HUES64 (cell line): Measurements from ENCODE around the gene TRMT1L.

Experiments
- H3K27ac ChIP-seq: 2 replicates; pipeline ENCODE4 v1.7.0; 2013; ENCODE audit warnings: low read depth, low read length, inconsistent platforms
- H3K27me3 ChIP-seq: 2 replicates; pipeline ENCODE4 v1.6.1; 2013; ENCODE audit warnings: mild to moderate bottlenecking, low read length; ENCODE audit not compliant: insufficient read depth
- H3K36me3 ChIP-seq: 2 replicates; pipeline ENCODE4 v1.6.1; 2013; ENCODE audit warnings: mild to moderate bottlenecking, low read length; ENCODE audit not compliant: insufficient read depth
- H3K4me1 ChIP-seq: 2 replicates; pipeline ENCODE4 v1.6.1; 2013; ENCODE audit warnings: mild to moderate bottlenecking, low read length, moderate library complexity; ENCODE audit not compliant: insufficient read depth
- H3K4me3 ChIP-seq: 2 replicates; pipeline ENCODE4 v1.5.1; 2013; ENCODE audit warnings: mild to moderate bottlenecking, low read length, moderate library complexity
- H3K9ac ChIP-seq: 2 replicates; pipeline ENCODE4 v1.6.1; 2013; ENCODE audit warnings: mild to moderate bottlenecking, low read depth, low read length
- H3K9me3 ChIP-seq: 2 replicates; pipeline ENCODE4 v1.6.1; 2013; ENCODE audit warnings: low read depth, low read length; ENCODE audit not compliant: insufficient read depth
- WGBS: fragments of 150-250, 120-280 bp; methylation state at CpG from one replicate; pipeline ENCODE4 v1.1.7; 2013; ENCODE audit warnings: missing lambda C conversion rate; 5-methylcytosine and 5-hydroxymethylcytosine counted together

TRMT1L gene

GRCh38 chr1:185156288-185156853 is 382 bp downstream of the TRMT1L start:
- Histone ChIP-seq H3K27ac (peak overlapping the region; percentile 96), H3K27me3 (no peaks in the 10 kb centered on the region), H3K36me3 (peaks cover 3% of the 10 kb centered on the region; the same call in 1 of the 2 replicates), H3K9me3 (no peaks in the 10 kb centered on the region), H3K4me1 (peaks cover 11% of the 10 kb centered on the region), H3K4me3 (peak overlapping the region; percentile 93), H3K9ac (peak overlapping the region; percentile 93)
- WGBS, result under 1% methylated on average over 30 of the region's 30 CpGs

- 24% methylated on average over 9 of the region's 11 CpGs for WGBS
- H3K4me1 ChIP-seq, result peaks cover 11% of the 10 kb centered on the region
- peak overlapping the region; percentile 96; the same call in 1 of the 2 replicates for H3K27ac ChIP-seq
Measured at GRCh38 chr1:185155600-185156287, 1.0 kb downstream of the TRMT1L start.

GRCh38 chr1:185154912-185155513 is 1.7 kb downstream of the TRMT1L start:
- H3K4me1 ChIP-seq, result peaks cover 11% of the 10 kb centered on the region
- no peaks in the 10 kb centered on the region for H3K27me3 ChIP-seq
- peak overlapping the region; percentile 93; the same call in 1 of the 2 replicates for H3K4me3 ChIP-seq
- H3K9ac ChIP-seq, result no peak overlapping the region
- H3K36me3 ChIP-seq, result peaks cover 13% of the 10 kb centered on the region
- no CpG with 5 or more reads among the region's 2 CpGs for WGBS
- no peaks in the 10 kb centered on the region for H3K9me3 ChIP-seq
- H3K27ac ChIP-seq, result no peak overlapping the region

More at GRCh38 chr1:185155600-185156287, 1.0 kb downstream of the TRMT1L start:
- no peaks in the 10 kb centered on the region for H3K9me3 ChIP-seq
- H3K36me3 ChIP-seq, result peaks cover 6% of the 10 kb centered on the region; the same call in 1 of the 2 replicates
- peak overlapping the region; percentile 93 for H3K4me3 ChIP-seq
- H3K9ac ChIP-seq, result peak overlapping the region; percentile 93
- H3K27me3 ChIP-seq, result no peaks in the 10 kb centered on the region

DNA sequence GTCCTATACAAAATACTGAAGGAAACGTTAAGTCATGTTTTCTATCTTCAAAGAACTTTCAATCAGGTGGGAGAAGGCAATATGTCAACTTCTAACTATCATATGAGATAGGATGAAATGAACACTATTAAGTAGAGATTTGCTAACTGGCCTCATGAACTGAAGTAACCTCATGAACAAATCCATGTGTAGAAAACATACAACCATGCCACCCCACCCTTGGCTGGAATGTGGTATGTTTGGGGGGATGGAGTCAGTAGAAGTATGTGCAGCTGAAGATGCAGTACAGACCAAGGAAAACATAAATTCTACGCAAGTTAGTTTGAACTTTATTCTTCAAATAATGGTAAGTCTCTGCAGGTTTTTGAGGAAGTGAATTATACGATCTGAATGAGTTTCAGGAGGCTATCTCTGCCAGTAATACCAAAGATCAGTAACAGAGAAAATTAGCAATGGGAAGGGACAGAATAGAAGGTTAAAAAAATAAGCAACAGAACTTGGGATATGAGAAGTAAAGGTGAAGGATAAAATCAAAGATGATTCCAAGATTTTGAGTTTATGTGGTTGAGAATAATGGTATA is 4.5 kb downstream of the TRMT1L start:
- no peaks in the 10 kb centered on the region for H3K9me3 ChIP-seq
- H3K27me3 ChIP-seq, result no peaks in the 10 kb centered on the region
- 95% methylated on average over 2 of the region's 3 CpGs for WGBS
- no peak overlapping the region for H3K27ac ChIP-seq
- H3K4me1 ChIP-seq, result peaks cover 5% of the 10 kb centered on the region
- peaks cover 41% of the 10 kb centered on the region for H3K36me3 ChIP-seq
- H3K9ac ChIP-seq, result no peak overlapping the region
- no peak overlapping the region for H3K4me3 ChIP-seq

DNA sequence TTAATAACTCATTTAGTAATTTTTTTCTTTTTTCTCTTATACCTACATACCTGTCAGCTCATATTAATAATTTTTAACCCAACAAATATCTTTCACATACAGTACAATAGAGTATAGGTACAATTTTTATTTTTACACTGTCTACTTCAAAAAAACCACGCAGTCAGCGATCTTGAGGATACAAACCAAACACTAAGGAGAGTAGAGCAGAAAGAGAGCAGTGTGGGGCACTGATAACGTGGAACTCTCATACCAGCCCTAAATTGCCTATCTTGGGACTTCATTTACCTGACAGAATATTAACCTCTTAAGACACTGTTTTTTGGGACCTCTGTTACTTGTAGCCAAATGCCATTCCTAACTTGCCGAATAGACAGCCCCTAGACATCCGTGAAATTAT is 5.5 kb downstream of the TRMT1L start:
- Histone ChIP-seq H3K4me1 (peaks cover 5% of the 10 kb centered on the region), H3K36me3 (peaks cover 51% of the 10 kb centered on the region), H3K4me3 (no peak overlapping the region), H3K9ac (no peak overlapping the region), H3K9me3 (no peaks in the 10 kb centered on the region), H3K27ac (no peak overlapping the region), H3K27me3 (no peaks in the 10 kb centered on the region)
- 96% methylated on average over 5 of the region's 5 CpGs for WGBS

DNA sequence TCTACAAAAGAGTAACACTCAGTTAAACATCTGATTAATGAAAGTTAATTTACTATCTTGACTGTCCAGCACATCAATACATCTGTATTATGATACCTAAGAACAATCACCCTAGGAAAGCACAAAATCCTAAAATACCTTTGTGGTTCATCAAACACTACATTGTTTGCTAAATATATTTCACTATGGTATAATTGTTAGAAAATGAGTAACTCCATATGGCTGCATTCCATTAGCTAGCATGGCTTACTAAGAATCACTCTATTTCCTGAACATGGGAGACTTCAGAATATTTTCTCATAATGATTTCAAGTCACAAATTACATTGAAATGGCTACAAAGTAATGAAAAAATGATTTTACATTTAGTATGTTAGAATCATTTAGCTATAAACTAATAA is 12.5 kb downstream of the TRMT1L start:
- H3K36me3 ChIP-seq, result peaks cover 87% of the 10 kb centered on the region
- H3K9ac ChIP-seq, result no peak overlapping the region
- no peaks in the 10 kb centered on the region for H3K4me1 ChIP-seq
- no peaks in the 10 kb centered on the region for H3K27me3 ChIP-seq
- no peak overlapping the region for H3K4me3 ChIP-seq
- H3K9me3 ChIP-seq, result no peaks in the 10 kb centered on the region
- no peak overlapping the region for H3K27ac ChIP-seq

DNA sequence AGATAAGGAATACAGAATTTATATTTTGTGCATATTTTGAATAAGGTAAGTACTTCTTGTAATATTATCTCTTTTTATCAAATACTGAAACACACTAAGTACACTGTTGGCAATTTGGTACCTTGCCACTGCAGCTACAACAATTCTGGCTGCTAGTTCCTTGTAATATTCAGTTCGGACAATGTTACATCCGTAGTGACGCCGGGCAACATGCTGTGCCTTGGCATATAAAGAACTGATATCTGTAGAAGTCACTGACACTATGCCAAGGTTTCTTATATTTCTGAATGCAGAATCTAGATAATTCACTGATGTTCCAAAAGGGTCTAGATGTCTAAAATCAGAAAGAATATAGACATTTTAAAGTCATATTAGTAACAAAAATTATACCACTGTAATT is 17.5 kb downstream of the TRMT1L start:
- H3K27me3 ChIP-seq, result no peaks in the 10 kb centered on the region
- H3K4me1 ChIP-seq, result no peaks in the 10 kb centered on the region
- H3K4me3 ChIP-seq, result no peak overlapping the region
- no peak overlapping the region for H3K9ac ChIP-seq
- 97% methylated on average over 4 of the region's 4 CpGs for WGBS
- H3K36me3 ChIP-seq, result peaks cover 76% of the 10 kb centered on the region
- H3K27ac ChIP-seq, result no peak overlapping the region
- no peaks in the 10 kb centered on the region for H3K9me3 ChIP-seq

GRCh38 chr1:185137896-185138545 is 18.7 kb downstream of the TRMT1L start:
- Histone ChIP-seq H3K27me3 (no peaks in the 10 kb centered on the region), H3K4me3 (no peak overlapping the region), H3K9ac (no peak overlapping the region), H3K36me3 (peaks cover 77% of the 10 kb centered on the region), H3K4me1 (no peaks in the 10 kb centered on the region), H3K9me3 (no peaks in the 10 kb centered on the region), H3K27ac (no peak overlapping the region)
- WGBS, result 95% methylated on average over 1 of the region's 1 CpG

GRCh38 chr1:185132534-185132933 is 24.2 kb downstream of the TRMT1L start:
- peaks cover 8% of the 10 kb centered on the region; the same call in 1 of the 2 replicates for H3K9me3 ChIP-seq
- H3K4me1 ChIP-seq, result no peaks in the 10 kb centered on the region
- no peaks in the 10 kb centered on the region for H3K27me3 ChIP-seq
- no peak overlapping the region for H3K9ac ChIP-seq
- H3K36me3 ChIP-seq, result peaks cover 69% of the 10 kb centered on the region
- WGBS, result 100% methylated on average over 1 of the region's 1 CpG
- no peak overlapping the region for H3K27ac ChIP-seq
- no peak overlapping the region for H3K4me3 ChIP-seq

GRCh38 chr1:185129708-185130107 is 27.0 kb downstream of the TRMT1L start:
- no peak overlapping the region for H3K4me3 ChIP-seq
- H3K4me1 ChIP-seq, result no peaks in the 10 kb centered on the region
- peaks cover 8% of the 10 kb centered on the region; the same call in 1 of the 2 replicates for H3K9me3 ChIP-seq
- no peak overlapping the region for H3K27ac ChIP-seq
- no peaks in the 10 kb centered on the region for H3K27me3 ChIP-seq
- H3K36me3 ChIP-seq, result peaks cover 70% of the 10 kb centered on the region
- 96% methylated on average over 1 of the region's 2 CpGs for WGBS
- H3K9ac ChIP-seq, result no peak overlapping the region

DNA sequence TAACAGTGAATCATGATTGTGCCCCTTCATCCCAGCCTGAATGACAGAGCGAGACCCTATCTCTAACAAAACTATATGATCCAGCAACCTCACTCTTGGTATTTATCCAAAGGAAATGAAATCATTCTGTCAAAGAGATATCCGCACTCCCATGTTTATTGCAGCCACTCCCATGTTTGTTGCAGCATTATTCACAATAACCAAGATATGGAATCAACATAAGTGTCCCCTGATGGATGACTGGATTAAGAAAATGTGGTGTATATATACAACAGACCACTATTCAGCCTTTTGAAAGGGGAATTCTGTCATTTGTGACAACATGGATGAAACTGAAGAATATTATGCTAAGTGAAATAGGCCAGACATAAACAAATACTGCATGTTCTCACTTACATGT is 44.4 kb downstream of the TRMT1L start:
- H3K9me3 ChIP-seq, result no peaks in the 10 kb centered on the region; the same call in 1 of the 2 replicates
- 92% methylated on average over 2 of the region's 2 CpGs for WGBS

More for the DNA sequence above, 44.4 kb downstream of the TRMT1L start:
- Histone ChIP-seq H3K27ac (no peak overlapping the region), H3K4me1 (no peaks in the 10 kb centered on the region), H3K4me3 (no peak overlapping the region), H3K27me3 (no peaks in the 10 kb centered on the region), H3K9ac (no peak overlapping the region), H3K36me3 (no peaks in the 10 kb centered on the region)
